ENCODE results near the gene KIAA0586.

- TF ChIP-seq POLR2AphosphoS5 (IDR thresholded peaks at IDR 0.05; ENCODE audit: borderline replicate concordance, low read depth, low read length) (no peak), EZH2 (IDR thresholded peaks at IDR 0.05) (no peak), FOXP2 (optimal IDR thresholded peaks at IDR 0.05; ENCODE audit: control extremely low read depth, extremely low read length, insufficient read depth) (no peak)
Measured at GRCh38 chr14:58401587-58401986, 25.9 kb upstream of the KIAA0586 start.

Measured in SK-N-MC (cell line).